Neuronal stem cell (in vitro differentiated cells): ENCODE data around the gene IER5.
"Not testable (repeated sequence)": the region's sequence is repeated elsewhere in the genome, so short reads cannot be mapped to it uniquely, and the experiment has no call there.

Source experiments
- DNase-seq: peaks from one replicate; pipeline ENCODE4 v3.0.0-alpha.2; 2013; ENCODE audit warnings: low spot score
- H2AFZ ChIP-seq: one replicate; pipeline ENCODE4 v1.6.1; 2013; ENCODE audit warnings: mild to moderate bottlenecking, low read length, inconsistent platforms
- H2AK5ac ChIP-seq: 2 replicates; pipeline ENCODE4 v1.6.1; 2013; ENCODE audit warnings: low read depth, mild to moderate bottlenecking, inconsistent platforms, low read length, moderate library complexity, mixed read lengths
- H2BK120ac ChIP-seq: 2 replicates; pipeline ENCODE4 v1.6.1; 2013; ENCODE audit warnings: low read depth, mild to moderate bottlenecking, inconsistent platforms, low read length, moderate library complexity, mixed read lengths
- H2BK12ac ChIP-seq: one replicate; pipeline ENCODE4 v1.6.1; 2013; ENCODE audit warnings: low read length, inconsistent platforms
- H2BK15ac ChIP-seq: 2 replicates; pipeline ENCODE4 v1.6.1; 2013; ENCODE audit warnings: mild to moderate bottlenecking, low read length, inconsistent platforms, mixed read lengths
- H2BK5ac ChIP-seq: one replicate; pipeline ENCODE4 v1.6.1; 2013; ENCODE audit warnings: inconsistent platforms, mild to moderate bottlenecking, low read length, moderate library complexity
- H3K14ac ChIP-seq: one replicate; pipeline ENCODE4 v1.6.1; 2013; ENCODE audit warnings: low read length, inconsistent platforms
- H3K18ac ChIP-seq: 2 replicates; pipeline ENCODE4 v1.6.1; 2013; ENCODE audit warnings: low read length, inconsistent platforms
- H3K23ac ChIP-seq: 2 replicates; pipeline ENCODE4 v1.6.1; 2013; ENCODE audit warnings: low read depth, mild to moderate bottlenecking, mixed read lengths, low read length, inconsistent platforms; ENCODE audit not compliant: poor library complexity
- H3K27ac ChIP-seq: replicated peaks from 3 replicates; pipeline ENCODE4 v1.5.1; 2013; ENCODE audit warnings: low read length, inconsistent platforms
- H3K27me3 ChIP-seq, 3 experiments: 2 replicates each; pipeline ENCODE4 v1.6.1; 2013; ENCODE audit warnings: low read length in 3 of 3, mild to moderate bottlenecking in 2 of 3, inconsistent platforms in 1 of 3, low read depth in 1 of 3, mixed read lengths in 1 of 3, moderate library complexity in 1 of 3; ENCODE audit not compliant: control insufficient read depth in 3 of 3, insufficient read depth in 3 of 3
- H3K36me3 ChIP-seq, 2 donors: replicated peaks in 1 of 2; 2 replicates each; pipeline ENCODE4 v1.6.1; 2013; ENCODE audit warnings: low read length in 2 of 2; ENCODE audit not compliant: control insufficient read depth in 2 of 2, insufficient read depth in 2 of 2
- H3K4ac ChIP-seq: 2 replicates; pipeline ENCODE4 v1.6.1; 2013; ENCODE audit warnings: inconsistent platforms, mild to moderate bottlenecking, low read length, moderate library complexity
- H3K4me1 ChIP-seq, 2 donors: 1 replicate in 1 of 2; 2 replicates in 1 of 2; pipeline ENCODE4 v1.6.1; 2013; ENCODE audit warnings: low read length in 2 of 2, low read depth in 1 of 2; ENCODE audit not compliant: control insufficient read depth in 2 of 2, insufficient read depth in 1 of 2
- H3K4me2 ChIP-seq: one replicate; pipeline ENCODE4 v1.6.1; 2013; ENCODE audit warnings: mild to moderate bottlenecking, low read length, inconsistent platforms; ENCODE audit not compliant: insufficient read depth, poor library complexity, severe bottlenecking
- H3K4me3 ChIP-seq, 2 donors: 2 replicates each; pipeline ENCODE4 v1.5.1; 2013; ENCODE audit warnings: low read length in 2 of 2, mild to moderate bottlenecking in 2 of 2, inconsistent platforms in 1 of 2, moderate library complexity in 1 of 2
- H3K79me1 ChIP-seq: one replicate; pipeline ENCODE4 v1.6.1; 2013; ENCODE audit warnings: low read depth, mild to moderate bottlenecking, inconsistent platforms, low read length, moderate library complexity
- H3K9ac ChIP-seq: one replicate; pipeline ENCODE4 v1.6.1; 2013; ENCODE audit warnings: mild to moderate bottlenecking, low read depth, low read length, inconsistent platforms; ENCODE audit not compliant: poor library complexity
- H3K9me3 ChIP-seq, 2 donors: replicated peaks in 1 of 2; 2 replicates each; pipeline versions ENCODE3 to v1.6.1; 2013; ENCODE audit warnings: low read length in 2 of 2, mild to moderate bottlenecking in 2 of 2, inconsistent platforms in 1 of 2, low read depth in 1 of 2, mixed read lengths in 1 of 2, moderate library complexity in 1 of 2; ENCODE audit not compliant: control insufficient read depth in 2 of 2, insufficient read depth in 1 of 2
- H4K8ac ChIP-seq: one replicate; pipeline ENCODE4 v1.6.1; 2013; ENCODE audit warnings: low read depth, mild to moderate bottlenecking, inconsistent platforms, low read length, moderate library complexity
- H4K91ac ChIP-seq: one replicate; pipeline ENCODE4 v1.6.1; 2013; ENCODE audit warnings: low read length, low read depth, mild to moderate bottlenecking, inconsistent platforms; ENCODE audit not compliant: poor library complexity
- WGBS, 2 donors: extraction: QIAGEN DNeasy Blood & Tissue Kit; methylation state at CpG; one replicate each; pipeline ENCODE4 v1.1.7; 2013; ENCODE audit warnings: missing lambda C conversion rate in 2 of 2, mixed read lengths in 1 of 2; ENCODE audit not compliant: insufficient read length in 2 of 2, insufficient replicate concordance in 1 of 2; ENCODE audit errors: extremely low coverage in 2 of 2; 5-methylcytosine and 5-hydroxymethylcytosine counted together

Gene IER5

DNA sequence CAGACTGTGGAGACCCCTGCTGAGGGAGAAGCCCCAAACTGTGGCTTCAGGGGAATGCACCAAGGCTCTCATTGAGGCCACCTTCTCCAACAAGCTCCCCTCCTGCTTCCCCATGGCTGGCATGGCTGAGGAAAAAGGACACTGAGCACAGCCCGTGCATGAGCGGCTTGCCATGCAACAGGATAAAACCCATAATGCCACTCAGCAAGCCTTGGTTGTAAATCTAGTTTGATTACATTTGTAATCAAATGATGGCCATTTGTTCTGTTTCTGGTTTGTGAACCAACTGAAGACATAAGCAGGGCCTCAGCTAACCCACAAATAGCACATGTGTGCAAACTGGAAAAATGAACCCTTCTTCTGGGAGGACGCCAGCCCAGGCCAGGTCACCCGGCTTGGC, 27.6 kb upstream of the IER5 start:
- H3K4ac ChIP-seq, H3K9ac ChIP-seq, H2AFZ ChIP-seq, H4K8ac ChIP-seq, H2AK5ac ChIP-seq, H3K36me3 ChIP-seq, H3K4me3 ChIP-seq, H3K4me1 ChIP-seq, H3K14ac ChIP-seq, H4K91ac ChIP-seq, H2BK120ac ChIP-seq, H3K27ac ChIP-seq, H2BK12ac ChIP-seq, H3K4me2 ChIP-seq, H3K23ac ChIP-seq, H3K18ac ChIP-seq, H2BK5ac ChIP-seq, H3K79me1 ChIP-seq, DNase-seq, H3K9me3 ChIP-seq, H2BK15ac ChIP-seq: not testable (repeated sequence)
- no CpG with 5 or more reads among the region's 4 CpGs for WGBS, 2 donors
- peaks cover 0 to 11% (median 0%) of the 10 kb centered on the region in 3 experiments for H3K27me3 ChIP-seq

DNA sequence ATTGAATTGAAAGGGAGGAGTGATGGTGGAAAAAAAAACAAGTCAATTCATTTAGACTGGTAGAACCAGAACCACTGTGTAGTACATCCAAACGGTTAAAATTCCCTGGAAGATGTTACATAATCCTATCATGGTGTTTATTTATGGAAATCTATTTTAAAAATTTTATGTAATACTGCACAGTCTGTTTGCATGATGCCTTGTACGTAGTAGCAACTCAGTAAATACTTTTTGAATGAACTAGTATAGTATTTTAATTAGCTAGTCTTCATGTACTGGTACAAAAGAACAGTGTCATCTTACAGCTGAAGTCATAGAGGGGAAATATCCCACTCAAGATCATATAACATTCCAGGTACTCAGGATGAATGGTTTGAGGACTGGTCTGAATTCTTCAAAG, 27.0 kb upstream of the IER5 start:
- Histone ChIP-seq H3K9me3 (peaks cover 0 to 2% of the 10 kb centered on the region in 2 donors), H3K18ac (no peak overlapping the region), H3K79me1 (no peaks in the 10 kb centered on the region), H2AK5ac (no peak overlapping the region), H2BK5ac (no peak overlapping the region), H3K9ac (no peak overlapping the region), H3K23ac (no peak overlapping the region), H2BK12ac (no peak overlapping the region), H3K4me2 (no peak overlapping the region), H3K27ac (no peak overlapping the region), H3K14ac (no peak overlapping the region), H2BK120ac (no peak overlapping the region), H4K8ac (no peak overlapping the region), H2AFZ (no peak overlapping the region), H3K27me3 (peaks cover 0 to 11% (median 0%) of the 10 kb centered on the region in 3 experiments), H4K91ac (no peak overlapping the region), H3K4me3 (no peak overlapping the region), H3K36me3 (no peaks in the 10 kb centered on the region), H3K4me1 (peaks cover 0 to 5% of the 10 kb centered on the region in 2 donors), H2BK15ac (no peak overlapping the region), H3K4ac (no peak overlapping the region)
- no CpG with 5 or more reads among the region's 2 CpGs for WGBS, 2 donors
- no peak for DNase-seq

DNA sequence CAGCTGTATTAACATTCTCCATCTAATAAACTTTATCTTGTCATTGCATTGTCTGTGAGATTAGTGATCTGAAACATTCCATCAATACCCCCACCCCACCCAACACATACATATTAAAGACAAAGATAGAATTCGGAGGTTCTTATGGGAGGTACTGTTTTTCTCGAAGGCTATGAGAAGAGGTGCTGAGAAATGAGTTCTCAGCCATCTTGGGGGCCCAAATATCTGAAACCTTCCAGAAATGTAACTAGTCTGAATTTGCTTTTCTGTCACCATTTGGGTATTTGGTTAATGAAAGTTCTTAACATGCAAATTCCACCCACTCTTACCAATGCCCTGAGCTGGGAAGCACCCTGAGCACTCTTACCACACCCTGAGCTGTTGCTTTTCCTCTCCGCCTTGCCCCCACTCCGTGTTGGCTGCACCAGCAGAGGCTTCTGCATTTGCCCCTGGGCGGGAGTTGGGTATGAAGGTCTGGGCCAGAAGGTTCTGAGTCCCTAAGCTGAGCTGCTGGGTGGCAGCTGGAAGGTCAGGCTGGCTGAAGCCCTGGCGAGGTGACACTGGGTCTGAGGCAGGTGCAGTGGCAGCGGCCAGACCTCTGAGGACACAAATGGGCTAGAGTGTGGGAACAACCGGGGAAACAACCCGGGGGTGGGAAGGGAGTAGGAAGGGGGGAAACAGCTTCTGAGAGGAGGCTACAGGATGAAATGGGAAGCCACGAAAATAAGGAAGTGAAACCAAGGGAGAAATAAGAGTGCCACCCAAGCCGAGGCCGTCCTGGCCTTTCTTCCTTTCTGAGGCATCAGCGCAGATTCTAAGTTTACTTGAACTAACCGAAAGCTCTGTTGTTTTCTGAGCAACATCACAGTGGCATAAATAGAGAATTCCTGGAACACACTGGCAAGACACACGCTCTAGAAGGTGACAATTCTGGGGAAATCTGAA, 26.3 kb upstream of the IER5 start:
- Histone ChIP-seq H3K23ac (no peak overlapping the region), H3K27ac (no peak overlapping the region), H3K4me2 (no peak overlapping the region), H2BK120ac (no peak overlapping the region), H2BK15ac (no peak overlapping the region), H3K4me3 (no peak overlapping the region), H4K8ac (no peak overlapping the region), H2AFZ (peak overlapping the region; percentile 23), H3K9ac (no peak overlapping the region), H3K9me3 (peaks cover 0 to 2% of the 10 kb centered on the region in 2 donors), H3K4ac (no peak overlapping the region), H3K79me1 (no peaks in the 10 kb centered on the region), H3K27me3 (peaks cover 0 to 11% (median 0%) of the 10 kb centered on the region in 3 experiments), H3K14ac (no peak overlapping the region), H3K36me3 (no peaks in the 10 kb centered on the region), H4K91ac (no peak overlapping the region), H2AK5ac (no peak overlapping the region), H3K4me1 (peaks cover 0 to 5% of the 10 kb centered on the region in 2 donors), H2BK12ac (no peak overlapping the region), H3K18ac (no peak overlapping the region), H2BK5ac (no peak overlapping the region)
- no peak for DNase-seq
- WGBS, 2 donors = no CpG with 5 or more reads among the region's 15 CpGs

DNA sequence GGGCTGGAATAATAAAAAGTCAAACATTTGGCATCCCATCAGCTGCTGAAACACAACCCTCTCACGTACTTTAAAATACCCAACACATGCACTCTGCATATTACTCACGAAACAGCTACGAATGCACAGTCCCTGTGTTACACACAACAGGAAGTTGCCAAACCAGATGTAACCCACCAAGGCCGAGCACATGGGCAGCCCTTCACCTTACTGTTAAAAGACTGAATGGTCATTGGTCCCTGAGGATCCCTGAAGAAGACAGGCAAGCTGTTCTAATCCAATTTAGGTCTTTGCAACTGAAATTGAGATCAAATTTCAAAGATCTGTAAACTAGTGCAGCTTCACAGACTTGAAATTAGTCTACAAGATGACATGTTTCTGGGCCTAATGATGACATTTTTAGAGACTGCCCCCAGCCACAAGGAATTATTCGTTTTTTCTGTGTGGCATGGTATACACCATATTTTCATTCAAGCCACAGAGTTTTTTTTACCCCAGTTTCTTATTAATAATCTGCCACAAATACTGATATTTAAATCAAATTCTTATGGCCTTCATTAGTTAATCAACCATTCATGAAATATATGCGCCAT, 25.6 kb upstream of the IER5 start:
- Histone ChIP-seq H2AK5ac (no peak overlapping the region), H3K4me2 (no peak overlapping the region), H3K27ac (no peak overlapping the region), H2BK12ac (no peak overlapping the region), H3K36me3 (no peaks in the 10 kb centered on the region), H3K18ac (no peak overlapping the region), H3K23ac (no peak overlapping the region), H3K14ac (no peak overlapping the region), H2BK120ac (no peak overlapping the region), H3K9ac (no peak overlapping the region), H3K79me1 (no peaks in the 10 kb centered on the region), H4K8ac (no peak overlapping the region), H2BK15ac (no peak overlapping the region), H3K4me1 (peaks cover 0 to 5% of the 10 kb centered on the region in 2 donors), H3K4me3 (no peak overlapping the region), H3K27me3 (peaks cover 0 to 11% (median 0%) of the 10 kb centered on the region in 3 experiments), H3K9me3 (peaks cover 0 to 2% of the 10 kb centered on the region in 2 donors), H4K91ac (no peak overlapping the region), H3K4ac (no peak overlapping the region), H2BK5ac (no peak overlapping the region), H2AFZ (peak overlapping the region; percentile 23)
- no CpG with 5 or more reads among the region's 6 CpGs for WGBS, 2 donors
- DNase-seq = no peak
